Measurements from ENCODE around the gene WDR62.

- TF ChIP-seq CTCF (IDR thresholded peaks at IDR 0.05) (no peak), REST (IDR thresholded peaks at IDR 0.05; ENCODE audit: insufficient read depth in 1 of 2, low read depth in 2 of 2, low read length in 1 of 2) (no peak)
Observed at GRCh38 chr19:36136964-36137686, 82.4 kb downstream of the WDR62 start.
